ENCODE results near the gene ADCY9.

DNA sequence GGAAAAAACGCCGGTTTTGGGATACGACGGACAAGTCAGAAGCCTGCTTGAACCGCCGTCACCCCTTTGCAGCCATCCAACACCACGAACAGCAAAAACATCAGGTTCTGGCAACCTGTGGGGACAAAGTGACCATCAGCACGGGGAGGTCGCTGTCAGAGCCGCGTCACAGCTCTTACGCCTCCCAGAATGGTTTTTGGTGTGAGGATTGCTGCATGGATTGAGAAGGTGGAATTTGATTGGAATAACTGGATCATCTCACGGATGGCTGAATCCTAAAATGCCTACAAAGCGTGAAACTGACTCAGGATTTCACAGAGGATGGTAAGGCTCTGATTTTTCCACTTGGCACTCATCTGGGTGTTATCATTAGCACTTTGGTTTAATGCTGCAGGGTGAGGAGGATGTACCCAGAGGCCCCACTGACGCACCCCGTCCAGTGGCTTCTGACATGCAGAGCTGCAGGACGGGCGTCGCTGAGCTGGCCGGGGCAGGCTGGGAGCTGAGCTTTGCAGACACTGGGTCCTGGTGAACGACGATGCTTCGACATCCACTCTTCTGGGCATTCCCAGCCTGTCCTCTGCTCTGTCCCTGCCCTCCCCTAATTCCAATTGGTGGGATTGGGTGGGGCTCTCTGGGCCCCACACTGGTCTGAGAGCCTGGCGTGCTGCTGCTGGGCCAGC, 162.4 kb downstream of the ADCY9 start:
- TF ChIP-seq, protein P1, sequence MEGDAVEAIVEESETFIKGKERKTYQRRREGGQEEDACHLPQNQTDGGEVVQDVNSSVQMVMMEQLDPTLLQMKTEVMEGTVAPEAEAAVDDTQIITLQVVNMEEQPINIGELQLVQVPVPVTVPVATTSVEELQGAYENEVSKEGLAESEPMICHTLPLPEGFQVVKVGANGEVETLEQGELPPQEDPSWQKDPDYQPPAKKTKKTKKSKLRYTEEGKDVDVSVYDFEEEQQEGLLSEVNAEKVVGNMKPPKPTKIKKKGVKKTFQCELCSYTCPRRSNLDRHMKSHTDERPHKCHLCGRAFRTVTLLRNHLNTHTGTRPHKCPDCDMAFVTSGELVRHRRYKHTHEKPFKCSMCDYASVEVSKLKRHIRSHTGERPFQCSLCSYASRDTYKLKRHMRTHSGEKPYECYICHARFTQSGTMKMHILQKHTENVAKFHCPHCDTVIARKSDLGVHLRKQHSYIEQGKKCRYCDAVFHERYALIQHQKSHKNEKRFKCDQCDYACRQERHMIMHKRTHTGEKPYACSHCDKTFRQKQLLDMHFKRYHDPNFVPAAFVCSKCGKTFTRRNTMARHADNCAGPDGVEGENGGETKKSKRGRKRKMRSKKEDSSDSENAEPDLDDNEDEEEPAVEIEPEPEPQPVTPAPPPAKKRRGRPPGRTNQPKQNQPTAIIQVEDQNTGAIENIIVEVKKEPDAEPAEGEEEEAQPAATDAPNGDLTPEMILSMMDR (conservative IDR thresholded peaks at IDR 0.05; ENCODE audit: low read depth, low read length), result no peak
- no peak for TF ChIP-seq EZH2 (IDR thresholded peaks at IDR 0.05; ENCODE audit: borderline replicate concordance, low read depth, low read length, poor library complexity, severe bottlenecking)

Data from A673 (cell line).